HepG2 (cell line): ENCODE measurements around the gene DCST2. TPM values are rescaled to one million over a fixed set of nuclear protein-coding genes. Genes with fewer than 3 reads are reported as not detected.
A peak's percentile ranks its signal among the peaks of the same experiment; 100 is the strongest.

ENCODE experiments used
- ATF3 ChIP-seq: sonication (generic); formaldehyde crosslinking; IDR thresholded peaks from 2 replicates; pipeline ENCODE4 v1.4.0; 2020; ENCODE audit warnings: missing genetic modification reagents
- ATRX ChIP-seq: sonication (generic); formaldehyde crosslinking; IDR thresholded peaks from 2 replicates; pipeline ENCODE4 v1.4.0; 2020; ENCODE audit warnings: missing genetic modification reagents, borderline replicate concordance
- GFI1 ChIP-seq: sonication (generic); formaldehyde crosslinking; IDR thresholded peaks from 2 replicates; pipeline ENCODE4 v1.5.0; 2020; ENCODE audit warnings: missing genetic modification reagents, mild to moderate bottlenecking, borderline replicate concordance
- MNT ChIP-seq: fragments of 450-650 bp; IDR thresholded peaks from 2 replicates; pipeline ENCODE4 v1.6.1; 2016
- ONECUT2 ChIP-seq: sonication (generic); formaldehyde crosslinking; IDR thresholded peaks from 2 replicates; pipeline ENCODE4 v1.4.0; 2020; ENCODE audit warnings: missing genetic modification reagents
- SNAPC2 ChIP-seq: sonication (generic); formaldehyde crosslinking; IDR thresholded peaks from 2 replicates; pipeline ENCODE4 v1.8.1; 2022; ENCODE audit warnings: mild to moderate bottlenecking, missing genetic modification reagents
- SOX13 ChIP-seq, 3 experiments: fragments of 450-650 bp in 1 of 3; sonication (generic) in 1 of 3; formaldehyde crosslinking in 1 of 3; IDR thresholded peaks in 2 of 3; conservative IDR thresholded peaks in 1 of 3; 2 replicates each; pipeline versions ENCODE4 v1.5.0 to v1.6.1; 2016 to 2020; ENCODE audit warnings: antibody characterized with exemption in 1 of 3, mild to moderate bottlenecking in 1 of 3, missing compliant biosample characterization in 1 of 3, missing genetic modification reagents in 1 of 3, moderate library complexity in 1 of 3
- SRSF9 ChIP-seq: fragments of 200-400 bp; formaldehyde crosslinking; IDR thresholded peaks from 2 replicates; pipeline ENCODE4 v1.6.1; 2018; ENCODE audit warnings: borderline replicate concordance, mild to moderate bottlenecking, low read depth, low read length; ENCODE audit not compliant: insufficient read depth, poor library complexity, severe bottlenecking
- SRY ChIP-seq: sonication (generic); formaldehyde crosslinking; IDR thresholded peaks from 2 replicates; pipeline ENCODE4 v1.8.0; 2022; ENCODE audit warnings: mild to moderate bottlenecking, missing genetic modification reagents
- TOPORS ChIP-seq: sonication (generic); formaldehyde crosslinking; IDR thresholded peaks from 2 replicates; pipeline ENCODE4 v1.8.0; 2023; ENCODE audit warnings: mild to moderate bottlenecking, missing genetic modification reagents
- ZBTB25 ChIP-seq: IDR thresholded peaks from 2 replicates; pipeline ENCODE4 v1.6.1; 2018; ENCODE audit warnings: missing genetic modification reagents
- ZBTB38 ChIP-seq: sonication (generic); formaldehyde crosslinking; IDR thresholded peaks from 2 replicates; pipeline ENCODE4 v1.5.1; 2020; ENCODE audit warnings: mild to moderate bottlenecking, missing genetic modification reagents
- ZFP82 ChIP-seq: sonication (generic); formaldehyde crosslinking; IDR thresholded peaks from 2 replicates; pipeline ENCODE4 v1.5.1; 2020; ENCODE audit warnings: mild to moderate bottlenecking, missing genetic modification reagents, borderline replicate concordance
- ZNF136 ChIP-seq: sonication (generic); formaldehyde crosslinking; IDR thresholded peaks from 2 replicates; pipeline ENCODE4 v1.8.1; 2022; ENCODE audit warnings: low read depth, mild to moderate bottlenecking, moderate library complexity, missing genetic modification reagents
- ZNF296 ChIP-seq: sonication (generic); formaldehyde crosslinking; conservative IDR thresholded peaks from 2 replicates; pipeline ENCODE4 v1.5.0; 2020; ENCODE audit warnings: mild to moderate bottlenecking, missing genetic modification reagents
- ZNF513 ChIP-seq: sonication (generic); formaldehyde crosslinking; conservative IDR thresholded peaks from 2 replicates; pipeline ENCODE4 v1.5.0; 2020; ENCODE audit warnings: missing genetic modification reagents
- ZNF546 ChIP-seq: sonication (generic); formaldehyde crosslinking; conservative IDR thresholded peaks from 2 replicates; pipeline ENCODE4 v1.8.1; 2023; ENCODE audit warnings: mild to moderate bottlenecking, missing genetic modification reagents
- ZNF619 ChIP-seq: sonication (generic); formaldehyde crosslinking; IDR thresholded peaks from 2 replicates; pipeline ENCODE4 v1.4.0; 2020; ENCODE audit warnings: mild to moderate bottlenecking, missing genetic modification reagents
- ZNF710 ChIP-seq: sonication (generic); formaldehyde crosslinking; IDR thresholded peaks from 2 replicates; pipeline ENCODE4 v1.5.0; 2020; ENCODE audit warnings: mild to moderate bottlenecking, missing genetic modification reagents, borderline replicate concordance
- ZNF747 ChIP-seq: sonication (generic); formaldehyde crosslinking; IDR thresholded peaks from 2 replicates; pipeline ENCODE4 v1.8.1; 2023; ENCODE audit warnings: missing genetic modification reagents, mild to moderate bottlenecking, borderline replicate concordance
- ZSCAN25 ChIP-seq: sonication (generic); formaldehyde crosslinking; IDR thresholded peaks from 2 replicates; pipeline ENCODE4 v1.8.0; 2022; ENCODE audit warnings: mild to moderate bottlenecking, missing genetic modification reagents
- polyA plus RNA-seq, 8 experiments: library from polyadenylated mRNA; depleted of rRNA in 3 of 8; stranded (reverse) in 7 of 8; unstranded in 1 of 8; fragments of >200 nt; fragmentation: Illumina TruSeq in 4 of 8; extraction: Trizol in 4 of 8; gene quantifications; 2 replicates each; pipeline versions ENCODE4 v1.2.1 to v1.2.3, GENCODE V29; 2011 to 2016; ENCODE audit warnings: low read depth in 4 of 8, missing spikeins in 1 of 8, mixed read lengths in 1 of 8; ENCODE audit not compliant: insufficient read depth in 1 of 8
- total RNA-seq, 5 experiments: library from RNA; depleted of rRNA; stranded (reverse); fragments of >200 nt; fragmentation: Illumina TruSeq; extraction: Trizol; gene quantifications; 2 replicates each; pipeline ENCODE4 v1.2.3, GENCODE V29; 2016; ENCODE audit warnings: low read depth in 1 of 5

DCST2 gene
- total and polyA plus RNA-seq, 2 of the 13 experiments (the other 11 are each of a cell fraction or from before 2014, with no cell fraction given), result 0.74 TPM; not detected in 1

- no peak for TF ChIP-seq ZNF546 (CRISPR knock-in tag)
- TF ChIP-seq SRY, result peak; percentile 92
- TF ChIP-seq ZBTB25 (CRISPR knock-in tag), result peak; percentile 81
- TF ChIP-seq TOPORS (CRISPR knock-in tag), result peak; percentile 30; the same call in 1 of the 2 replicates
- TF ChIP-seq ATF3 (CRISPR knock-in tag), result peak; percentile 81
- TF ChIP-seq ZBTB38 (CRISPR knock-in tag), result no peak
- TF ChIP-seq ZNF747, result no peak
- peak; percentile 81; the same call in 1 of the 2 replicates for TF ChIP-seq ZNF710 (CRISPR knock-in tag)
- TF ChIP-seq ATRX (CRISPR knock-in tag), result no peak
- peak; percentile 56; the same call in 1 of the 2 replicates for TF ChIP-seq ZNF136 (CRISPR knock-in tag)
- TF ChIP-seq SRSF9, result no peak
- TF ChIP-seq ONECUT2 (CRISPR knock-in tag), result no peak
- no peak for TF ChIP-seq ZNF296 (CRISPR knock-in tag)
- TF ChIP-seq GFI1 (CRISPR knock-in tag), result peak; percentile 62; the same call in 1 of the 2 replicates
- no peak for TF ChIP-seq ZNF513 (CRISPR knock-in tag)
- TF ChIP-seq SNAPC2, result 0 out of 2 replicates have a peak, but pooled peaks have one; percentile 60
- TF ChIP-seq ZNF619 (CRISPR knock-in tag), result no peak; the same call in none of the 2 replicates
- peak; percentile 53; the same call in 1 of the 2 replicates for TF ChIP-seq ZFP82
- TF ChIP-seq SOX13 (IDR thresholded peaks at IDR 0.05), result peak; percentile 62
- peak in 1 of 2 experiments; percentile 70; a peak in 2 of 4 replicates for TF ChIP-seq SOX13 (CRISPR knock-in tag; conservative IDR thresholded peaks at IDR 0.05 in 1 of 2, IDR thresholded peaks at IDR 0.05 in 1 of 2)
- TF ChIP-seq ZSCAN25 (CRISPR knock-in tag), result peak; percentile 72
- peak; percentile 45 for TF ChIP-seq MNT
Observed at GRCh38 chr1:155000726-155001424, 32.7 kb downstream of the DCST2 start (continued).
